Activated naive CD4-positive, alpha-beta T cell treated with anti-CD3 and anti-CD28 coated beads, Interleukin-2, amount 10 ng/mL, durations not matched to agents 7 days and 5 days (primary cell): Measurements from ENCODE around the gene CD83.
A peak's percentile ranks its signal among the peaks of the same experiment; 100 is the strongest.
"Not testable (repeated sequence)": the region's sequence is repeated elsewhere in the genome, so short reads cannot be mapped to it uniquely, and the experiment has no call there.

Source experiments
- CTCF ChIA-PET: fragments of 350-600 bp; sonication (Branson Sonifier 250); formaldehyde crosslinking; loops from one replicate; lab custom pipeline; 2021; ENCODE audit warnings: antibody characterized with exemption; lab: Charles Lee
- DNase-seq: peaks from one replicate; pipeline ENCODE4 v3.0.0-alpha.2; 2020
- H3K27ac Mint-ChIP-seq: one replicate; pipeline ENCODE4 v1.8.0; 2021; ENCODE audit warnings: mild to moderate bottlenecking, moderate library complexity, mixed read lengths
- H3K27me3 Mint-ChIP-seq: one replicate; pipeline ENCODE4 v1.8.0; 2021; ENCODE audit warnings: mild to moderate bottlenecking, mixed read lengths
- H3K36me3 Mint-ChIP-seq: one replicate; pipeline ENCODE4 v1.8.0; 2021; ENCODE audit warnings: mixed read lengths
- H3K4me1 Mint-ChIP-seq: one replicate; pipeline ENCODE4 v1.8.0; 2021; ENCODE audit warnings: mixed read lengths
- H3K4me3 Mint-ChIP-seq: one replicate; pipeline ENCODE4 v1.8.0; 2021; ENCODE audit warnings: mild to moderate bottlenecking, moderate library complexity, mixed read lengths
- H3K9me3 Mint-ChIP-seq: one replicate; pipeline ENCODE4 v1.8.0; 2021; ENCODE audit warnings: mixed read lengths

The CD83 gene

GRCh38 chr6:14135893-14136539 lies 18.4 kb downstream of the CD83 start:
- Mint-ChIP-seq H3K36me3 (peaks cover 28% of the 10 kb centered on the region), H3K9me3 (no peaks in the 10 kb centered on the region), H3K27me3 (no peaks in the 10 kb centered on the region), H3K4me3 (no peak overlapping the region), H3K27ac (no peak overlapping the region), H3K4me1 (no peaks in the 10 kb centered on the region)
- CTCF ChIA-PET = no interaction called here
- DNase-seq = no peak

GRCh38 chr6:14138701-14139215 lies 21.2 kb downstream of the CD83 start:
- no peak for DNase-seq
- CTCF ChIA-PET = interaction anchor here (1.0 to 1.4 kb wide), 2 partner anchors 9 to 94 kb away, joined by 3 to 4 read pairs; no protein-coding TSS in a partner anchor
- Mint-ChIP-seq H3K36me3 (peaks cover 16% of the 10 kb centered on the region), H3K27me3 (no peaks in the 10 kb centered on the region), H3K4me3 (no peak overlapping the region), H3K9me3 (no peaks in the 10 kb centered on the region), H3K27ac (no peak overlapping the region), H3K4me1 (no peaks in the 10 kb centered on the region)

- DNase-seq = no peak
- Mint-ChIP-seq H3K27me3 (peaks cover 7% of the 10 kb centered on the region), H3K4me1 (no peaks in the 10 kb centered on the region), H3K27ac (no peak overlapping the region), H3K9me3 (no peaks in the 10 kb centered on the region), H3K4me3 (no peak overlapping the region), H3K36me3 (no peaks in the 10 kb centered on the region)
- CTCF ChIA-PET = interaction anchor here (1.2 to 3.0 kb wide), 3 partner anchors 12 to 233 kb away, joined by 3 to 10 read pairs (median 3); no protein-coding TSS in a partner anchor
Measured at GRCh38 chr6:14141351-14142062, 23.9 kb downstream of the CD83 start.

GRCh38 chr6:14142063-14142450 lies 24.5 kb downstream of the CD83 start:
- CTCF ChIA-PET = interaction anchor here (1.2 to 3.0 kb wide), 3 partner anchors 12 to 233 kb away, joined by 3 to 10 read pairs (median 3); no protein-coding TSS in a partner anchor
- Mint-ChIP-seq H3K36me3 (no peaks in the 10 kb centered on the region), H3K27me3 (peaks cover 7% of the 10 kb centered on the region), H3K4me3 (no peak overlapping the region), H3K27ac (no peak overlapping the region), H3K4me1 (no peaks in the 10 kb centered on the region), H3K9me3 (no peaks in the 10 kb centered on the region)
- DNase-seq = no peak

- DNase-seq = no peak
- no peaks in the 10 kb centered on the region for H3K36me3 Mint-ChIP-seq
- CTCF ChIA-PET = interaction anchor here (0.7 to 3.0 kb wide), 5 partner anchors 13 to 234 kb away, joined by 3 to 10 read pairs (median 3); no protein-coding TSS in a partner anchor
- peaks cover 7% of the 10 kb centered on the region for H3K27me3 Mint-ChIP-seq
- no peaks in the 10 kb centered on the region for H3K4me1 Mint-ChIP-seq
- no peaks in the 10 kb centered on the region for H3K9me3 Mint-ChIP-seq
- no peak overlapping the region for H3K4me3 Mint-ChIP-seq
- no peak overlapping the region for H3K27ac Mint-ChIP-seq
Measured at GRCh38 chr6:14142511-14143223, 25.1 kb downstream of the CD83 start.

- no peak overlapping the region for H3K4me3 Mint-ChIP-seq
- H3K4me1 Mint-ChIP-seq = no peaks in the 10 kb centered on the region
- H3K27me3 Mint-ChIP-seq = peaks cover 7% of the 10 kb centered on the region
- DNase-seq = no peak
- H3K9me3 Mint-ChIP-seq = no peaks in the 10 kb centered on the region
- no peaks in the 10 kb centered on the region for H3K36me3 Mint-ChIP-seq
- no peak overlapping the region for H3K27ac Mint-ChIP-seq
- CTCF ChIA-PET = interaction anchor here (0.9 to 3.0 kb wide), 7 partner anchors 10 to 234 kb away, joined by 3 to 11 read pairs (median 5); no protein-coding TSS in a partner anchor
Measured at GRCh38 chr6:14143305-14143704, 25.7 kb downstream of the CD83 start.

- Mint-ChIP-seq H3K27me3 (peaks cover 7% of the 10 kb centered on the region), H3K9me3 (no peaks in the 10 kb centered on the region), H3K4me1 (no peaks in the 10 kb centered on the region), H3K27ac (no peak overlapping the region), H3K4me3 (no peak overlapping the region), H3K36me3 (no peaks in the 10 kb centered on the region)
- CTCF ChIA-PET = interaction anchor here (0.6 to 2.3 kb wide), 10 partner anchors 8 to 236 kb away, joined by 3 to 11 read pairs (median 3); no protein-coding TSS in a partner anchor
- peak; percentile 77 for DNase-seq
Measured at GRCh38 chr6:14144678-14145113, 27.1 kb downstream of the CD83 start.

GRCh38 chr6:14146506-14147096 lies 29.0 kb downstream of the CD83 start:
- DNase-seq = no peak
- H3K27me3 Mint-ChIP-seq = peaks cover 7% of the 10 kb centered on the region
- no peaks in the 10 kb centered on the region for H3K36me3 Mint-ChIP-seq
- no peak overlapping the region for H3K4me3 Mint-ChIP-seq
- no peaks in the 10 kb centered on the region for H3K4me1 Mint-ChIP-seq
- CTCF ChIA-PET = interaction anchor here (1.4 kb wide), 1 partner anchor 46 kb away, joined by 3 read pairs; no protein-coding TSS in a partner anchor
- H3K9me3 Mint-ChIP-seq = no peaks in the 10 kb centered on the region
- no peak overlapping the region for H3K27ac Mint-ChIP-seq

- Mint-ChIP-seq H3K27ac (no peak overlapping the region), H3K4me3 (no peak overlapping the region), H3K27me3 (peaks cover 7% of the 10 kb centered on the region), H3K36me3 (no peaks in the 10 kb centered on the region), H3K9me3 (no peaks in the 10 kb centered on the region), H3K4me1 (no peaks in the 10 kb centered on the region)
- CTCF ChIA-PET = interaction anchor here (1.1 kb wide), 1 partner anchor 239 kb away, joined by 6 read pairs; no protein-coding TSS in a partner anchor
- no peak for DNase-seq
Measured at GRCh38 chr6:14147891-14148290, 30.3 kb downstream of the CD83 start.

- no peaks in the 10 kb centered on the region for H3K4me1 Mint-ChIP-seq
- H3K36me3 Mint-ChIP-seq = no peaks in the 10 kb centered on the region
- H3K27ac Mint-ChIP-seq = no peak overlapping the region
- peaks cover 7% of the 10 kb centered on the region for H3K27me3 Mint-ChIP-seq
- no peak overlapping the region for H3K4me3 Mint-ChIP-seq
- no peak for DNase-seq
- H3K9me3 Mint-ChIP-seq = no peaks in the 10 kb centered on the region
- CTCF ChIA-PET = interaction anchor here (0.9 to 1.1 kb wide), 3 partner anchors 8 to 240 kb away, joined by 3 to 6 read pairs (median 3); no protein-coding TSS in a partner anchor
Measured at GRCh38 chr6:14148471-14148870, 30.9 kb downstream of the CD83 start.

GRCh38 chr6:14149053-14149738 lies 31.6 kb downstream of the CD83 start:
- DNase-seq = no peak
- Mint-ChIP-seq H3K4me1 (no peaks in the 10 kb centered on the region), H3K27me3 (peaks cover 7% of the 10 kb centered on the region), H3K9me3 (no peaks in the 10 kb centered on the region), H3K36me3 (no peaks in the 10 kb centered on the region), H3K27ac (no peak overlapping the region), H3K4me3 (no peak overlapping the region)
- CTCF ChIA-PET = interaction anchor here (0.9 to 1.0 kb wide), 2 partner anchors 9 to 105 kb away, joined by 3 read pairs; no protein-coding TSS in a partner anchor

GRCh38 chr6:14149739-14150130 lies 32.2 kb downstream of the CD83 start:
- no peak for DNase-seq
- Mint-ChIP-seq H3K4me3 (no peak overlapping the region), H3K27ac (no peak overlapping the region), H3K4me1 (no peaks in the 10 kb centered on the region), H3K36me3 (no peaks in the 10 kb centered on the region), H3K27me3 (peaks cover 7% of the 10 kb centered on the region), H3K9me3 (no peaks in the 10 kb centered on the region)
- CTCF ChIA-PET = interaction anchor here (1.0 kb wide), 1 partner anchor 10 kb away, joined by 3 read pairs; no protein-coding TSS in a partner anchor

- DNase-seq = not testable (repeated sequence)
Measured at GRCh38 chr6:14151300-14151699, 33.7 kb downstream of the CD83 start.

More at GRCh38 chr6:14151300-14151699, 33.7 kb downstream of the CD83 start:
- H3K27me3 Mint-ChIP-seq, H3K27ac Mint-ChIP-seq, H3K9me3 Mint-ChIP-seq, H3K36me3 Mint-ChIP-seq, H3K4me3 Mint-ChIP-seq, H3K4me1 Mint-ChIP-seq, CTCF ChIA-PET: not testable (repeated sequence)
